Coronary artery (tissue), 2 donors: Measurements from ENCODE around the gene BIRC2.
A peak's percentile ranks its signal among the peaks of the same experiment; 100 is the strongest.

Experiments used
- DNase-seq: peaks from one replicate; pipeline ENCODE4 v3.0.0-alpha.2; 2017; ENCODE audit warnings: low spot score
- H3K27ac ChIP-seq, 2 donors: fragments of 200-600 bp; sonication (generic); one replicate each; pipeline ENCODE4 v1.5.1; 2016 to 2019
- H3K4me3 ChIP-seq: fragments of 200-600 bp; sonication (generic); 2 replicates; pipeline ENCODE4 v1.5.1; 2016; ENCODE audit warnings: mild to moderate bottlenecking, moderate library complexity
- CTCF ChIP-seq: fragments of 200-600 bp; sonication (generic); IDR thresholded peaks from one replicate; pipeline ENCODE4 v1.5.1; 2019; ENCODE audit warnings: antibody characterized with exemption

The BIRC2 gene

GRCh38 chr11:102307727-102308038 is 39.3 kb upstream of the BIRC2 start:
- Histone ChIP-seq H3K4me3 (no peak overlapping the region), H3K27ac (no peak overlapping the region)
- DNase-seq = no peak
- no peak for TF ChIP-seq CTCF

GRCh38 chr11:102309621-102310541 is 37.1 kb upstream of the BIRC2 start:
- no peak for DNase-seq
- TF ChIP-seq CTCF = no peak
- H3K27ac ChIP-seq = no peak overlapping the region

DNA sequence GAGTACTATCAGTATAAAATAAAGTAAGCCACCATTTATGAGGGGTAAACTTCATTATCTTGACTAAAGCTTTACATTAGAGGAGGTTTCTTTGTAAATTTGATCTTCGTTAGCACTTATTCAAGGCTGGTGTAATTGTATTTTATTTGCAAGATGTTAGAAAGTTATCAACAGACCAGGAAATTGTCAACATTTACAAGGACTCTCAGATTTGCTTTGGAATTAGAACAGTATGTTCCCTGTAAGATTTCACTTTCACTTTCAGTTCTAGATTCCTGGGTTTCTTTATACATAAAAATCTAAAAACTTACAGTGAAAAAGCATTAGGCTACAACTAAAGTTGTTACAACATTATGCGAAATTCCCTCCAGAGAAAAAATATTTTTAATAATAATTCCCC is 34.3 kb upstream of the BIRC2 start:
- DNase-seq = no peak
- H3K4me3 ChIP-seq = peak overlapping the region; percentile 46

More at GRCh38 chr11:102309621-102310541, 37.1 kb upstream of the BIRC2 start:
- no peak overlapping the region for H3K4me3 ChIP-seq

DNA sequence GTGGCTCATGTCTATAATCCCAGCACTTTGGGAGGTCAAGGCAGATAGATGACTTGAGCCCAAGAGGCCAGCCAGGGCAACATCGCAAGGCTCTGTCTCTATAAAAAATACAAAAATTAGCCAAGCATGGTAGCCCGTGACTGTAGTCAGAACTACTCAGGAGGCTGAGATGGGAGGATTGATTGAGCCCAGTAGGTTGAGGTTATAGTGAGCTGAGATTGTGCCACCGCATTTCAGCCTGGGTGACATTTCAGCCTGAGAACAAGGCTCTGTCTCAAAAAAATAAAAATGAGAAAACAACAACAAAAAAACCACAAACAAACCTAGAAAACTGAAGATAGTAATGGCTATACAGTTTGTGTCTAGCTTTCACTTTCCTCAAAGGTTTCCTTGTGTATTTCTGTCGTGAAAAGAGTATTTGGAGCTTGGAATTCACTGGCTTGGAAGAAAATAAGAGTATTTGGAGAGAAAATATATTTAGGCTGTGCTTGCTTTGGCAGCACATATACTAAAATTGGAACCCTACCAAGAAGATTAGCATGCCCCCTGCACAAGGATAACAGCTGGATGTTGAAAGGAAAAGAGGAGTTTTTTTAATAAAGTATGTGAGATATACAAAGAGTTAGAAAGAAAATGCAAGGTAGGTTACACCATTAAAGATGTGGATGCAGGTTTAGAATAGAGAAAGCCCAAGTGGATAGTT is 33.6 kb upstream of the BIRC2 start:
- H3K27ac ChIP-seq = peak overlapping the region; percentile 51 to 74
- no peak for TF ChIP-seq CTCF
- peak overlapping the region; percentile 46 for H3K4me3 ChIP-seq
- DNase-seq = no peak

More for the DNA sequence above, 34.3 kb upstream of the BIRC2 start:
- peak overlapping the region; percentile 51 to 62 for H3K27ac ChIP-seq
- TF ChIP-seq CTCF = no peak

DNA sequence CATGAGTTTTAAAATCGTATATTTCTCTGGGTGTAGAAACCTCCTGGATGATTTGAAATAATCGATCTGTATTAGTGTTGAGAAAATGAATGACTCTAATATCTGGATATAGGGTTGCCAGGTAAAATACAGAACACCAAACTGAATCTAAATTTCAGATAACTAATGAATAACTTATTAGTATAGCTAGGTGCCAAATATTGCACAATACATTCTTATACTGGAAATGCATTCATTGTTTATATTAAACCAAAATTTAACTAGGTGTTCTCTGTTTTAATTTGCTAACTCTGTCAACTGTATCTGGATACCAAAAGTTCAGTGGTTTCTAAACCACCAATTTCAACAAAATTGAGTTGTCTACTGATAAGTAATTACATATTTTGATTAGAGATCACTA is 32.2 kb upstream of the BIRC2 start:
- Histone ChIP-seq H3K4me3 (no peak overlapping the region), H3K27ac (no peak overlapping the region)
- DNase-seq = no peak
- TF ChIP-seq CTCF = no peak

DNA sequence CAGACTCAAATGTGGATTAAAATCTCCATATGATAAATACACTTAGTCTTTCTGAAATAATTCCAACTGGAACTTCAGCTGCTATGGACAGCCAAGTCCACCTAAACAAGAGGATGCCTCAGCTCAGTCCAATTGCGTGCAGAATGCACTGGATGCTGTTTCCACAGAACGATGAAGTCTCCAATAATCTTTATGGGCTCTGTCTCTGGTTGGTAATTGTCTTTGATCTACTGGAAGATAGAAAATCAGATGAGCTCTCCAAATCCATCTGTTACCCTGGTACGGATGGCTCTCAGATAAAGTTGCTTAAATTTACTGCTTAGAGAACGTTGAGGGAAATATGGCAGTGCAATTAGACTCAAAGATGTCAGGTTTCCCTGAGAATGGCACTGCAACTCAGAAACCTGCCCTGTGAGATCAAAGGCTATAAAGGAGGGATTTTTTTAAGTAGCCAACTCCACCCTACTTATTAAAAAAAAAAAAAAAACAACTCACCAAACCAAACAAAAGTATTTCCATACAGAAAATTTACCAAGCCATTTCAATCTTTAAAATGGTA is 30.6 kb upstream of the BIRC2 start:
- no peak for TF ChIP-seq CTCF
- Histone ChIP-seq H3K4me3 (no peak overlapping the region), H3K27ac (peak overlapping the region in 1 of 2 donors; percentile 68)
- no peak for DNase-seq
